Fibroblast of skin of back (primary cell): Measurements from ENCODE around the gene BCO2.

ENCODE experiments used
- DNase-seq: peaks from one replicate; pipeline ENCODE4 v3.0.0-alpha.2; 2013

Gene BCO2

DNA sequence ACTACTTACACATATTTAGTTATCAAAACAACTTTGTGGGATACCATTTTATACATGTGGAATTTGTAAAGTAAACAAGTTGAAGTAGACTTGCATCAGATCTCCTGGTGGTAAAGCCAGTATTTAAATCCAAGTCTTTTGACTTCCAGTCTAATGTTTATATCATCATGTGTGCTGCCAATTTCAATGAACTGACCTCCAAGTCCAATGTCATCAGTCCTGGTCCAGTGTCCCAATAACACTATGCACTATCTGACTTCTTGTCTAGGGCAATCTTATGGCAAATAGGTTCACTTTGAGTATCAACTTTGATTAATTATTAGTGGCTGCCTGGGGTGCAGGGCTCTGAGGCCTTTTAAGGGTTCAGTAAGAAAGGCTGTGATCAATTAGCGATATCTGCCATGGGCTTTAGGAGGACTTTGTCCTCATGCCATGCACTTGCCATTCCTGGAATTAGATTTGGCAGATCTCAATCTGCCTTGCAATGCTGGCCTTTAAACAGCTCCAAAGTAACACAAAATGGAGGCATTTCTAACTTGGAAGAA lies 41.3 kb downstream of the BCO2 start:
- peak; percentile 52 for DNase-seq

DNA sequence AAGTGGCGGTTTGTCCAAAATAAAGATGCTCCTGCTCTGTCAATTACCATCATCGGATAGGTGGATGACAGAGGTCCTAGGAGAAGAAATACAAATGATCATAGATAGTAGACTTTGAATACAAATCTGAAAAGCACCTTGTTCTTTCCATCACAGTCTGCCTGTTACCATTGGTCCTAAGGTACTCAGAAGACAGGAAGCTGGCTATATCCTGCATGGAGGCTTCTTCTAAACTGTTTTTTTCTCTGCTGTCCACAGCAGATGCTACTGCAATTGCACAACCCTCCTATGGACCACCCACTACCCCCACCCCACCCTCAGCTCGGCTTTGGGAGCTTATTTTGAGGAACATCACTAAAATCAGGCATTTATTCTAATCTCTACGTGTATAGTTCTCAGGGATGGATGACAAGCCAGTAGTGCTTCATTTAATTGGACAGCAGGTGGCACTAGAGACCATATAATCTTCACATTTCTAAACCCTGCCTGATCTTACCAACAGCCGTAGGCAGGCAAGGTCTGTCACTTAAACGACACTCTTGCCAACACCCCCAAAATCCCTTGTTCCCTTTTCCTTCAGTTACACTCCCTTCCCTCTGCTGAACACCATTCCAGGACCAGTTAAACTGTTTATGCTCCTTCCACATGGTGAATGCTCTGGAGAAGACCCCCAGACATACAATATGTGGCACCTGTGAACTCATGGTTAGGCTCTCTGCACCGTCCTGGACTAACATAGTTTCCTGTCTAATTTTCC lies 44.3 kb downstream of the BCO2 start:
- DNase-seq, result peak; percentile 69

DNA sequence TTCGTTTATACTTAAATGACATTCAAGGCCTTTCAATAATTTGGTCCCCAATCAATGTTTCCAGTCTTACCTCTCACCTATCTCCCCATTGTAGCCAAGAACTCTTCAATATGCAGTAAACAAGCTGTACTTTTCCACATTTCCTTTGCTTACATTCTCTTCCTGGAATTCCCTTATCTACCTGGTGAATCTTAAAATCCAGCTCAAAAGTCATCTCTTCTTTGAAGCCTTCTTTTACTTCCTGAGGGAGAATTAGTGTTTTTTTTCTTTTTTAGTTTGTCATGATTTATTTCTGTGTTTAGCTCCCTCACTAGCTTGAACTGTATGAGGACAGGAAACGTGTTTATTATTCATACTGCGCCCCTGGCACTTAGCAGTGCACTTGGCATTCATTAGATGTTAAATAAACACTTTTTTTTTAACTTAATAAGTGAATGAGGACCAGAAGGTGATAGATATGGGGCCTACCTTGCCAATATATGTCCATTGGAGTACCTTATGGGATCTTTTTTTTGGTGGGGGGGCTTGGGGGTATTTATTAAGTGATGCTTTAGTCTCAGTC lies 46.0 kb downstream of the BCO2 start:
- no peak for DNase-seq

GRCh38 chr11:112222303-112222702 lies 47.0 kb downstream of the BCO2 start:
- no peak for DNase-seq

GRCh38 chr11:112223121-112223520 lies 47.8 kb downstream of the BCO2 start:
- DNase-seq, result no peak

DNA sequence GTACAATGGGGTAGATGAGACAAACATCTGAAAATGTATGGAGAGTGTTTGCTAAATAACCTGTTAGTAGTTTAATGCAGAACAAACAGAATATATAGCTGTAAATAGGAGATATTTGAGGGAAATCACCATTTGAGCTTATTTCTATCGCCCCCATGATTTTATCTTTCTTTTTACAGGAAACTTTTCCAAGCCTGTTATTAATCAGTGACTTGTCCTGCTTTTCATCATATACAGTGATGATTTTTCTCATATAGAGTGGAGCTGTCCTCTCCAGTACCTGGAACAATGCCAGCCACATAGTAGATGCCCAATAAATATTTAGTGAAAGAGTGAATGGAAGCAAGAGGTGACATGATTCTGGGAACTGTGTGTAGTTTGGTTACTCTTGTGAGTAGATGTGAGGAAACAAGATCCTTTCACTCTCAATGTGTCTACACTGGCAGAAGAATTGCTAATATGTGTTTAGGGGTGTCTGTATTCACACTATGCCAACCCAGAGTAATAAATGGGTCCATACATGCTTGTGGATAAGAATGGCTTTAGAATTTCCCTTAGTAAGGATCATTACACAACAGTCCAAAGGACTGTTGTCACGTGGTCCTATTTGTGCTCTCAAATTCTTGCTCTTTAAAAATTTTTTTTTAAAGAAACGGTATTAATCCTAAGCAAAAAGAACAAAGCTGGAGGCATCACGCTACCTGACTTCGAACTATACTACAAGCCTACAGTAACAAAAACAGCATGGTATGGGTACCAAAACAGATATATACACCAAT lies 48.6 kb downstream of the BCO2 start:
- DNase-seq, result no peak

DNA sequence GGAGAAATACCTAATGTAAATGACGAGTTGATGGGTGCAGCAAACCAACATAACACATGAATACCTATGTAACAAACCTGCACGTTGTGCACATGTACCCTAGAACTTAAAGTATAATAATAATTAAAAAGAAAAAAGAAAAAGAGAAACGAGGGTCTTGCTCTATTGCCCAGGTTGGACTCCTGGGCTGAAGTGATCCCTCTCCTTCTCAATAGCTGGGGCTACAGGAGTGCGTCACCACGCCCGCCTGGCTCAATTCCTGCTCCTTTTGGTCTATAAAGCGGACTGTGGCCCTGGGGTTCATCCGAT lies 50.4 kb downstream of the BCO2 start:
- DNase-seq, result no peak

- peak; percentile 89 for DNase-seq
Observed at GRCh38 chr11:112226062-112226830, 50.9 kb downstream of the BCO2 start, which contains the start of gene PTS. TSS of gene PTS (plus strand) at chr11:112226428. CDS start at chr11:112226444, 16 bp downstream.

DNA sequence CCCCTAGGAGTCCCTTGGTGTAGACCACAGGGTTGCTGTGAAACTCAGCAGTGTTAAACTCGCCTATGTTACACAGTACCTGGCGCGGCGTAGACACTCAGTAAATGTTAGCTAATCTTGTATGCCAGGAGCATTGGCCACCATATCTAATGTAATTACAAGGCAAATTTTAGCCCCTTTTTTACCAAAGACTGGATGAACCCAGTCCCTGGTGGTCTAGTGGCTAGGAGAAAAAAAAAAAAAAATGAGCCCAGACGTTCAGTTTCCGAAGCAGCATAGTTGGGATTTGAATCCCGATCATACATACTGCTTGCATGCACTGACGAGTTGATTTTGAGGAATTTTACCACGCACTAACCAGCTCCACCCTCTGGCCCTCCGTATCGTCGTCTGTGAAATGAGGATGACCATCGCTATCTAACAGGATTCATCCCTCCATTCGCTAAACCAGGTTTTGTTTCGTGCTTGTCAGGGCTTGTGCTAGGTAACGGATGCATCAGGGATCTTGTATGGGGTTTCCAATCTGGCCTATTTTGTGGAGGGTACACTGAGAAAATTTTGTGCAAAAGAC lies 51.6 kb downstream of the BCO2 start:
- peak; percentile 16 for DNase-seq

GRCh38 chr11:112227471-112227870 lies 52.2 kb downstream of the BCO2 start:
- no peak for DNase-seq

DNA sequence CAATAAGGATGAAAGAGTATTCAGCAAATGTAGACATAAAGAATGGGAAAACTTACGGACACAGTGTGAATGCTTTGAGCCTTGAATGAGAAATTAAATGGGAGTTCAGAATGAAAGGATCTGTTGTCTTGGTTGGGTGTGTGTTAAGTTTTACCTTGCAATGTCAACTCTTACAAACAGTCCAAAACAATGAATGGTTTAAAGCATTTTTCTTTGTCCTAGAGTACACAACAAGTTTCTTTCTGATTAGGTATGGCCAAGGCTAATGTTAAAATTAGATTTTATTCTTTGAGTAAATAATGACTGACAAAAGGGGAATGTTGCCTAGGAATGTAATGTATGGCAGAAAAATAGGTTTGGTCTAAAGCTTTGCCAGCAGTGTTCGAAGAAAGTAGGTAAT lies 53.4 kb downstream of the BCO2 start:
- DNase-seq, result no peak

DNA sequence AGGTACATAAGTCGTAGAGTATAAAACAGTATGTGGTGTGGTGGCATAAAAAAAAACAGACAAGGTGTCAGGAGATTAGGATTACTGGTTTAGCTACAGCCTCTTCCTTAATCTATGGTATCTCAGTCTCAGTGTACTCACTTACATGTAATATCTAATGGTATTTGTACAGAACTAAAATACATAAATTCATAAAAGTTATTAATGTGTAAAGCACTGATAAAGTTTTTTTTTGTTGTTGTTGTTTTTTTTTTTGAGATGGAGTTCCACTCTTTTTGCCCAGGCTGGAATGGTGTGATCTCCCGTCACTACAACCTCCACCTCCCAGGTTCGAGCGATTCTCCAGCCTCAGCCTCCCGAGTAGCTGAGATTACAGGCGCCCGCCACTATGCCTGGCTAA lies 53.8 kb downstream of the BCO2 start:
- DNase-seq, result no peak

GRCh38 chr11:112229746-112230433 lies 54.6 kb downstream of the BCO2 start:
- DNase-seq, result peak; percentile 78

GRCh38 chr11:112231952-112232351 lies 56.6 kb downstream of the BCO2 start:
- DNase-seq, result no peak

DNA sequence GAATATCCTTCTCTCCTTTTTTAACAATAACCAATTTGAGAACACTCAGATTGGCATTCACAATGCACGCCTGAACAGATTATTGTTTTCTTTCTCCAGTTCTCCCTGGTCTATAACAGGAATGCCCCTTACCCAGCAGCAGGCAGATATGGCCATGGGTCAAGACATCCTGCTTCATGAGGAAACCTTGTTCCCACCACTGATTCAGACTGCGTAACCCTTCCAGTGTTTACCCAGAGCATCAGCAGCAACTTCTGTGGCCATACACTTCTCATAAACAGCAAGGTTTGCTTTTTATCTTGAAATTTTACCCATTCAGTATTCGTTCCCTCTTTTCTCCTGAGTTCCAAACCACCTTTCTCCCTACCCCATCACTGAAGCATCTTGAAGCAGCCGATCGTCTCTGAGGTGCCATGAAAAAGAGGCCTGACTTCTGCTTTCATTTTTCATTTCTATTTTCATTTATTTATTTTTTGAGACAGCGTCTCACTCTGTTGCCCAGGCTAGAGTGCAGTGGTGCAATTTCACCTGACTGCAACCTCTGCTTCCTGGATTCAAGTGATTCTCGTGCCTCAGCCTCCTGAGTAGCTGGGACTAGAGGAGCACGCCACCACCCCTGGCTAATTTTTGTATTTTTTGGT lies 60.6 kb downstream of the BCO2 start:
- no peak for DNase-seq

GRCh38 chr11:112237451-112237850 lies 62.1 kb downstream of the BCO2 start:
- DNase-seq, result no peak

- DNase-seq, result no peak
Observed at GRCh38 chr11:112238041-112238440, 62.7 kb downstream of the BCO2 start.

GRCh38 chr11:112241486-112241885 lies 66.2 kb downstream of the BCO2 start:
- DNase-seq, result peak; percentile 22

GRCh38 chr11:112247201-112247600 lies 71.9 kb downstream of the BCO2 start:
- DNase-seq, result no peak

- no peak for DNase-seq
Observed at GRCh38 chr11:112248201-112248600, 72.9 kb downstream of the BCO2 start.
